ENCODE data around the gene PRDM7. TPM values are rescaled to one million over a fixed set of nuclear protein-coding genes. Genes with fewer than 3 reads are reported as not detected.
"Not testable (repeated sequence)": the region's sequence is repeated elsewhere in the genome, so short reads cannot be mapped to it uniquely, and the experiment has no call there.

Gene PRDM7
- total and polyA plus RNA-seq, 2 of the 4 experiments (the other 2 are of a cell fraction), result not detected

DNA sequence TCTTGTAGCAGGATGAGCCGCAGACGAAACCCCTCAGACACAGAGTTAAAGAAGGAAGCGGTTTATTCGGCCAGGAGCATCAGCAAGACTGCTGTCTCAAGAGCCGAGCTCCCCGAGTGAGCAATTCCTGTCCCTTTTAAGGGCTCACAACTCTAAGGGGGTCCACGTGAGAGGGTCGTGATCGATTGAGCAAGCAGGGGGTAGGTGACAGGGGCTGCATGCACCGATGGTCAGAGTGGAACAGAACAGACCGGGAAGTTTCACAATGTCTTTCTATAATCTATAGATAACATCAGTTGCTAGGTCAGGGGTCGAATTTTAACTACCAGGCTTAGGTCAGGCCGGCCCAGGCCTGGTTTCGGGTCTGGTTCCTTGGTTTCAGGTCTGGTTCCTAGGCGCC is 20.6 kb downstream of the PRDM7 start:
- DNase-seq; H3K23ac ChIP-seq (ENCODE audit: low read depth, low read length); POLR2A ChIA-PET (ENCODE audit: unreplicated experiment); CTCF ChIA-PET; H3K4me1 ChIP-seq (ENCODE audit: control insufficient read depth, insufficient read depth, low read length); H2BK5ac ChIP-seq (ENCODE audit: low read depth, low read length, poor library complexity, severe bottlenecking); in situ Hi-C loops (cut with MboI; ENCODE audit: low sequenced_read_pairs); H3K9me3 ChIP-seq (ENCODE audit: control insufficient read depth, insufficient read depth, low read length); H4K20me1 ChIP-seq (ENCODE audit: insufficient read depth, low read length); H4K91ac ChIP-seq (ENCODE audit: insufficient read depth, low read depth, low read length); intact Hi-C loops (cut with micrococcal nuclease); H2AFZ ChIP-seq (replicated peaks; ENCODE audit: low read length, poor library complexity); H2BK15ac ChIP-seq (ENCODE audit: low read depth, low read length); H3K9ac ChIP-seq (ENCODE audit: low read depth, low read length); H4K8ac ChIP-seq (ENCODE audit: low read depth in 2 of 2, low read length in 2 of 2); H4K5ac ChIP-seq (ENCODE audit: low read depth, low read length); dilution Hi-C loops (cut with HindIII; ENCODE audit: low sequenced_read_pairs, unreplicated experiment); H3K4me2 ChIP-seq (ENCODE audit: low read depth, low read length); H3K18ac ChIP-seq (ENCODE audit: low read depth, low read length); H2AK9ac ChIP-seq (replicated peaks; ENCODE audit: low read depth, low read length, poor library complexity); ATAC-seq (ENCODE audit: low read depth); BruUV-seq (replicated peaks); H2BK20ac ChIP-seq (ENCODE audit: low read depth, low read length); H2BK120ac ChIP-seq (ENCODE audit: low read depth, low read length); H3K14ac ChIP-seq (replicated peaks; ENCODE audit: low read depth, low read length); H2AK5ac ChIP-seq (ENCODE audit: low read depth, low read length); H3K27me3 ChIP-seq (ENCODE audit: control insufficient read depth, insufficient read depth, low read length); H3K4me3 ChIP-seq (ENCODE audit: insufficient read depth, low read depth, low read length); H3K79me1 ChIP-seq (ENCODE audit: low read depth in 1 of 2, low read length in 2 of 2); H3K56ac ChIP-seq (ENCODE audit: extremely low read depth, insufficient read depth, low read length); H3K27ac ChIP-seq (ENCODE audit: insufficient read depth, low read length); H3K9me1 ChIP-seq (ENCODE audit: insufficient read depth, low read length); H3K4ac ChIP-seq (ENCODE audit: low read depth, low read length); H3K36me3 ChIP-seq (ENCODE audit: control insufficient read depth, insufficient read depth, low read length): not testable (repeated sequence)
- WGBS, 2 experiments (ENCODE audit: extremely low coverage in 2 of 2, insufficient read length in 1 of 2), result no CpG with 5 or more reads among the region's 15 CpGs

Data from IMR-90 (cell line).